ENCODE measurements around the gene EFCAB9.

Gene EFCAB9

GRCh38 chr5:172245046-172245445, 51.1 kb downstream of the EFCAB9 start:
- Histone ChIP-seq H2AFZ (ENCODE audit: low read length) (no peak overlapping the region), H3K4me3 (ENCODE audit: low read length) (no peak overlapping the region), H3K9me2 (replicated peaks; ENCODE audit: insufficient read depth, low read length) (no peaks in the 10 kb centered on the region), H3K9me3 (replicated peaks; ENCODE audit: insufficient read depth, low read length) (no peaks in the 10 kb centered on the region), H4K20me1 (ENCODE audit: insufficient read depth, low read length) (no peaks in the 10 kb centered on the region), H3K27ac (ENCODE audit: low read length) (no peak overlapping the region), H3K4me2 (ENCODE audit: low read depth, low read length) (no peak overlapping the region), H3K36me3 (replicated peaks; ENCODE audit: insufficient read depth, low read length) (no peaks in the 10 kb centered on the region), H3K4me1 (ENCODE audit: low read length) (no peaks in the 10 kb centered on the region), H3K9ac (ENCODE audit: low read length) (no peak overlapping the region), H3F3A (ENCODE audit: insufficient read depth, low read length) (no peaks in the 10 kb centered on the region), H3K27me3 (replicated peaks; ENCODE audit: insufficient read depth, low read length) (no peaks in the 10 kb centered on the region), H3K79me2 (ENCODE audit: low read length) (no peaks in the 10 kb centered on the region)
- TF ChIP-seq EZH2phosphoT487 (IDR thresholded peaks at IDR 0.05; ENCODE audit: low read length) (no peak), CTCF (IDR thresholded peaks at IDR 0.05; ENCODE audit: low read length) (no peak), EZH2 (optimal IDR thresholded peaks at IDR 0.05; ENCODE audit: low read depth, low read length) (no peak)
- DNase-seq = no peak

GRCh38 chr5:172245703-172246125, 51.7 kb downstream of the EFCAB9 start:
- Histone ChIP-seq H3K79me2 (ENCODE audit: low read length) (no peaks in the 10 kb centered on the region), H2AFZ (ENCODE audit: low read length) (no peak overlapping the region), H3K9me3 (replicated peaks; ENCODE audit: insufficient read depth, low read length) (no peaks in the 10 kb centered on the region), H3F3A (ENCODE audit: insufficient read depth, low read length) (no peaks in the 10 kb centered on the region), H3K4me2 (ENCODE audit: low read depth, low read length) (no peak overlapping the region), H3K36me3 (replicated peaks; ENCODE audit: insufficient read depth, low read length) (no peaks in the 10 kb centered on the region), H3K4me1 (ENCODE audit: low read length) (no peaks in the 10 kb centered on the region), H4K20me1 (ENCODE audit: insufficient read depth, low read length) (no peaks in the 10 kb centered on the region), H3K9ac (ENCODE audit: low read length) (no peak overlapping the region), H3K4me3 (ENCODE audit: low read length) (no peak overlapping the region), H3K9me2 (replicated peaks; ENCODE audit: insufficient read depth, low read length) (no peaks in the 10 kb centered on the region), H3K27ac (ENCODE audit: low read length) (no peak overlapping the region), H3K27me3 (replicated peaks; ENCODE audit: insufficient read depth, low read length) (no peaks in the 10 kb centered on the region)
- no peak for DNase-seq
- no peak for TF ChIP-seq CTCF (IDR thresholded peaks at IDR 0.05; ENCODE audit: low read length)
- TF ChIP-seq EZH2phosphoT487 (IDR thresholded peaks at IDR 0.05; ENCODE audit: low read length) = no peak
- no peak for TF ChIP-seq EZH2 (optimal IDR thresholded peaks at IDR 0.05; ENCODE audit: low read depth, low read length)

GRCh38 chr5:172248637-172249036, 54.7 kb downstream of the EFCAB9 start:
- H3K4me2 ChIP-seq (ENCODE audit: low read depth, low read length) = no peak overlapping the region
- no peaks in the 10 kb centered on the region for H3K27me3 ChIP-seq (replicated peaks; ENCODE audit: insufficient read depth, low read length)
- no peak overlapping the region for H3K9ac ChIP-seq (ENCODE audit: low read length)
- H3K4me3 ChIP-seq (ENCODE audit: low read length) = no peak overlapping the region
- H3K9me3 ChIP-seq (replicated peaks; ENCODE audit: insufficient read depth, low read length) = no peaks in the 10 kb centered on the region
- peaks cover 3% of the 10 kb centered on the region; the same call in 1 of the 2 replicates for H3K36me3 ChIP-seq (replicated peaks; ENCODE audit: insufficient read depth, low read length)
- DNase-seq = no peak
- H3K9me2 ChIP-seq (replicated peaks; ENCODE audit: insufficient read depth, low read length) = no peaks in the 10 kb centered on the region
- no peaks in the 10 kb centered on the region for H3K4me1 ChIP-seq (ENCODE audit: low read length)
- H4K20me1 ChIP-seq (ENCODE audit: insufficient read depth, low read length) = no peaks in the 10 kb centered on the region
- no peaks in the 10 kb centered on the region for H3F3A ChIP-seq (ENCODE audit: insufficient read depth, low read length)
- no peaks in the 10 kb centered on the region for H3K79me2 ChIP-seq (ENCODE audit: low read length)
- no peak overlapping the region for H3K27ac ChIP-seq (ENCODE audit: low read length)
- H2AFZ ChIP-seq (ENCODE audit: low read length) = no peak overlapping the region
- TF ChIP-seq EZH2phosphoT487 (IDR thresholded peaks at IDR 0.05; ENCODE audit: low read length) (no peak), CTCF (IDR thresholded peaks at IDR 0.05; ENCODE audit: low read length) (no peak), EZH2 (optimal IDR thresholded peaks at IDR 0.05; ENCODE audit: low read depth, low read length) (no peak)

All from MM.1S (cell line).